Heart left ventricle (tissue), 13 donors: Measurements from ENCODE around the gene GPR68.
"Not testable (repeated sequence)": the region's sequence is repeated elsewhere in the genome, so short reads cannot be mapped to it uniquely, and the experiment has no call there.

Source experiments
- POLR2A ChIP-seq, 2 donors: fragments of 450-650 bp; IDR thresholded peaks; one replicate each; pipeline ENCODE4 v1.6.1; 2017; ENCODE audit warnings: antibody characterized with exemption in 2 of 2, mild to moderate bottlenecking in 2 of 2, moderate library complexity in 2 of 2
- TF ChIP-seq, protein P1 (sequence below), 12 donors: fragments of 200-600 bp; sonication (generic) in 4 of 12; IDR thresholded peaks; one replicate each; pipeline versions ENCODE4 v1.5.0 to v1.8.0; 2018 to 2022; ENCODE audit warnings: antibody characterized with exemption in 12 of 12, mild to moderate bottlenecking in 5 of 12
- donor health status: ischemic (EF 13 %, LVEDD 7.1; RV severe dilation, severe dysfunction).
- donor health status: DM: no; HTN: yes; CAD: no.
- donor health status: DM: no; HTN: no; CAD: no.
- donor health status: ischemic (EF 25% LVEDD 6.9; RV normal size, moderate dysfunction).
- donor health status: ischemic (EF 25% LVEDD 5.7; RV mildly dilated, moderate dysfunction).
- donor health status: ischemic (EF 35%, LVEDD 5.7; RV mildly dilated, moderate dysfunction).
- donor health status: nonischemic (EF 11% LVEDD 7.7; RV severe dilation, severe dysfunction).
- donor health status: DM: yes; HTN: yes; CAD: no.
- donor health status: PGD.
- donor health status: ischemic (EF 29% LVEDD 5.4; RV normal size, mild dysfunction).
- donor health status: nonischemic (EF 23%, LVEDD 6.1; RV moderate dilation, normal function).

DNA sequence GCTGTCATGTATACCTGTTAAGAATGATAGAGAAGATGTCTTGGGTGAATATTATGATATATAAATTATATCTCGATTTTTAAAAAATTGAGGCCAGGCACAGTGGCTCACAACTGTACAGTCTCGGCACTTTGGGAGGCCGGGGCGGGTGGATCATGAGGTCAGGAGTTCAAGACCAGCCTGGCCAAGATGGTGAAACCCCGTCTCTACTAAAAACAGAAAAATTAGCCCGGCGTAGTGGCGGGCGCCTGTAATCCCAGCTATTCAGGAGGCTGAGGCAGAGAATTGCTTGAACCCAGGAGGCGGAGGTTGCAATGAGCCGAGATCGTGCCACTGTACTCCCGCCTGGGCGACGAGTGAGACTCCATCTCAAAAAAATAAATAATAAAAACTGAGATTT lies 21.8 kb upstream of the GPR68 start:
- not testable (repeated sequence) for TF ChIP-seq POLR2A (IDR thresholded peaks at IDR 0.05)
- TF ChIP-seq, protein P1, sequence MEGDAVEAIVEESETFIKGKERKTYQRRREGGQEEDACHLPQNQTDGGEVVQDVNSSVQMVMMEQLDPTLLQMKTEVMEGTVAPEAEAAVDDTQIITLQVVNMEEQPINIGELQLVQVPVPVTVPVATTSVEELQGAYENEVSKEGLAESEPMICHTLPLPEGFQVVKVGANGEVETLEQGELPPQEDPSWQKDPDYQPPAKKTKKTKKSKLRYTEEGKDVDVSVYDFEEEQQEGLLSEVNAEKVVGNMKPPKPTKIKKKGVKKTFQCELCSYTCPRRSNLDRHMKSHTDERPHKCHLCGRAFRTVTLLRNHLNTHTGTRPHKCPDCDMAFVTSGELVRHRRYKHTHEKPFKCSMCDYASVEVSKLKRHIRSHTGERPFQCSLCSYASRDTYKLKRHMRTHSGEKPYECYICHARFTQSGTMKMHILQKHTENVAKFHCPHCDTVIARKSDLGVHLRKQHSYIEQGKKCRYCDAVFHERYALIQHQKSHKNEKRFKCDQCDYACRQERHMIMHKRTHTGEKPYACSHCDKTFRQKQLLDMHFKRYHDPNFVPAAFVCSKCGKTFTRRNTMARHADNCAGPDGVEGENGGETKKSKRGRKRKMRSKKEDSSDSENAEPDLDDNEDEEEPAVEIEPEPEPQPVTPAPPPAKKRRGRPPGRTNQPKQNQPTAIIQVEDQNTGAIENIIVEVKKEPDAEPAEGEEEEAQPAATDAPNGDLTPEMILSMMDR (IDR thresholded peaks at IDR 0.05): not testable (repeated sequence)
